ENCODE measurements around the gene KIF2B.
"Not testable (repeated sequence)": the region's sequence is repeated elsewhere in the genome, so short reads cannot be mapped to it uniquely, and the experiment has no call there.

The KIF2B gene

GRCh38 chr17:53822764-53823163 lies at the start of gene KIF2B:
TSS of gene KIF2B (plus strand) at chr17:53822927. CDS start at chr17:53823034, 107 bp downstream.
- DNase-seq: no peak

- DNase-seq: no peak
Observed at GRCh38 chr17:53780320-53780719, 42.4 kb upstream of the KIF2B start.

- DNase-seq: no peak
Observed at GRCh38 chr17:53791551-53791950, 31.2 kb upstream of the KIF2B start.

- no peak for DNase-seq
Observed at GRCh38 chr17:53792451-53792850, 30.3 kb upstream of the KIF2B start.

GRCh38 chr17:53792997-53793396 lies 29.7 kb upstream of the KIF2B start:
- no peak for DNase-seq

GRCh38 chr17:53794875-53795274 lies 27.9 kb upstream of the KIF2B start:
- no peak for DNase-seq

GRCh38 chr17:53796642-53797041 lies 26.1 kb upstream of the KIF2B start:
- DNase-seq: no peak

GRCh38 chr17:53797501-53797900 lies 25.2 kb upstream of the KIF2B start:
- DNase-seq: no peak

- no peak for DNase-seq
Observed at GRCh38 chr17:53804437-53804836, 18.3 kb upstream of the KIF2B start.

GRCh38 chr17:53806473-53806872 lies 16.3 kb upstream of the KIF2B start:
- DNase-seq: no peak

GRCh38 chr17:53807286-53807685 lies 15.4 kb upstream of the KIF2B start:
- no peak for DNase-seq

GRCh38 chr17:53818271-53818670 lies 4.5 kb upstream of the KIF2B start:
- DNase-seq: no peak

GRCh38 chr17:53818929-53819328 lies 3.8 kb upstream of the KIF2B start:
- no peak for DNase-seq

- no peak for DNase-seq
Observed at GRCh38 chr17:53819956-53820355, 2.8 kb upstream of the KIF2B start.

- no peak for DNase-seq
Observed at GRCh38 chr17:53823341-53824050, 769 bp downstream of the KIF2B start.

GRCh38 chr17:53834771-53835170 lies 12.0 kb downstream of the KIF2B start:
- not testable (repeated sequence) for DNase-seq

- no peak for DNase-seq
Observed at GRCh38 chr17:53837131-53837530, 14.4 kb downstream of the KIF2B start.

GRCh38 chr17:53844491-53845107 lies 21.9 kb downstream of the KIF2B start:
- no peak for DNase-seq

GRCh38 chr17:53871128-53871527 lies 48.4 kb downstream of the KIF2B start:
- not testable (repeated sequence) for DNase-seq

All from AML-193 (cell line).